ENCODE measurements around the gene PLXDC2. TPM values are rescaled to one million over a fixed set of nuclear protein-coding genes. Genes with fewer than 3 reads are reported as not detected.

PLXDC2 gene
- total RNA-seq, 1 donor from 2014 or later, result 0.86 TPM

DNA sequence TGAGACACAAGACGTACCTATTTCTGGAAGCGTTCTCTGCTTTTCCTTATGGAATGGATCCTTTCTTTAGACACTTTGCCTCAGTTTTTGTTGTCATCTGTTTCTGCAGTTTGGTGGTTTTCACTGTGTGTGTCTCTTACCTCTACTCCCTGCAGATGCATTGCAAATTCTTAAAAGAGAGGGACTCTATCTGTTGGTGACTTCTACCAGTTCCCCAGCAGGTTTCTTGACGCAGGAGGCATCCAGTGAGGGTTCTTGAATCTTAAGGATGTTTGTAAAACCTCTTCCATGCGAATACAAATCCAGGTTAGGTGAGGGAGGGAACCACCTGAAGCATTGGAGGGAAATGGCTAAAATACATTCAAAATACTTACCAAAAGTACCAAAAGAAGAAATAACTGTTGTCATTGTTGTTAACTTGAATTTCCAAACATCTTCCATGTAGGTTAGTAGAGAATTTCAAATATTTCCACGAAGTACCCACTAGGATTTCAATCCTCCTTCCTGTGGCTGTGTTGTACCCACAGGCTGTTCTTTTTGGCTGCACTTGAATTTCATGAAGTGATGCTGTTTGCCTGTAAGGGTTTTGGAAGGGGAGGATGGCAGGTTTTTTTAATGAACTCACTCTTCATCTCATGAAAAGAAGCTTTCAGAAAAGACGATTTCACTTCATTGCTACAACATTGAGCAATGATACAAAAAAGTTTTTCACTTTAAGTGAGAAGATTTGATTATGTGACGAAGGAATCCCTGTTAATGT, 32.2 kb downstream of the PLXDC2 start:
- TF ChIP-seq, protein P1, sequence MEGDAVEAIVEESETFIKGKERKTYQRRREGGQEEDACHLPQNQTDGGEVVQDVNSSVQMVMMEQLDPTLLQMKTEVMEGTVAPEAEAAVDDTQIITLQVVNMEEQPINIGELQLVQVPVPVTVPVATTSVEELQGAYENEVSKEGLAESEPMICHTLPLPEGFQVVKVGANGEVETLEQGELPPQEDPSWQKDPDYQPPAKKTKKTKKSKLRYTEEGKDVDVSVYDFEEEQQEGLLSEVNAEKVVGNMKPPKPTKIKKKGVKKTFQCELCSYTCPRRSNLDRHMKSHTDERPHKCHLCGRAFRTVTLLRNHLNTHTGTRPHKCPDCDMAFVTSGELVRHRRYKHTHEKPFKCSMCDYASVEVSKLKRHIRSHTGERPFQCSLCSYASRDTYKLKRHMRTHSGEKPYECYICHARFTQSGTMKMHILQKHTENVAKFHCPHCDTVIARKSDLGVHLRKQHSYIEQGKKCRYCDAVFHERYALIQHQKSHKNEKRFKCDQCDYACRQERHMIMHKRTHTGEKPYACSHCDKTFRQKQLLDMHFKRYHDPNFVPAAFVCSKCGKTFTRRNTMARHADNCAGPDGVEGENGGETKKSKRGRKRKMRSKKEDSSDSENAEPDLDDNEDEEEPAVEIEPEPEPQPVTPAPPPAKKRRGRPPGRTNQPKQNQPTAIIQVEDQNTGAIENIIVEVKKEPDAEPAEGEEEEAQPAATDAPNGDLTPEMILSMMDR (conservative IDR thresholded peaks at IDR 0.05; ENCODE audit: low read depth, low read length), result no peak
- no peak for DNase-seq (ENCODE audit: low read depth)
- H3K4me3 ChIP-seq (ENCODE audit: low read depth, low read length), result no peak overlapping the region

DNA sequence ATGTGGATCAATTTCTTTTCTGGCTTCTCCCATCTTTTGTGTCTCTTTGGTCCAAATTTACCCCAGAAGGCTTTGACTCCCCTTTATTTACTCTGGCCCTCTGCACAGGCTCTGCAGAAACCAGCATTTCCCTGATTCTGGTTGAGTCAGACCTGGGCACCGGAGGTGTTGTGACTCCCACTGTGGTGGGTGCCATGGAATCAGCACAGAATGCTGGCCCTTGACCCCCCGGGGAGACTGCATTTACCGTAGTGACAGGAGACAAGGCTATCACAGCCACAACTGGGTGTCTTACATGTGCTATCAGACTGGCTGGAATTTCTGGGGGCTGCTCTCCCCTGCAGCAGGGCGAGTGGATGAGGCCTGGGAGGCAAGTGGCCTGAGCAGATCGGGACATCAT, 37.6 kb downstream of the PLXDC2 start:
- DNase-seq (ENCODE audit: low read depth), result no peak
- TF ChIP-seq, protein P1 (conservative IDR thresholded peaks at IDR 0.05; ENCODE audit: low read depth, low read length), result no peak

DNA sequence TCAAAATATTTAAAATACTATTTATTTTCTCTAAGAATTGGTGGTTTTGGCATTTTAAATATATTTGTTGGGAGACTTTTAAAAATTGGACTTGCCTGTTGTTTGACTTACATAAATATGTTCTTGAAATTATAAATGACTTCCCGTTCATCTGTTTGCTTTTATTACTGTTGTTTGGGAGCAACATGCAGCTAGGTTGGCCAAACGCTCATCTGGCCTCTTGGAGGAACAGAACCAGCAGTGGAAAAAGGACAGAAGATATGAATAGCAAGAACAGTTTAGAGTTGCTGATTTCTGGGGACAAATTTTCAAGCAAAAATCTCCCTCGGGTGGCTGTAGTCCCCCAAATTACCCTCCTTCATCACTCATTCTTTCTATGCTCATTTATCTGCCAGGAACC, 41.6 kb downstream of the PLXDC2 start:
- H3K4me3 ChIP-seq (ENCODE audit: low read depth, low read length), result no peak overlapping the region
- TF ChIP-seq, protein P1 (conservative IDR thresholded peaks at IDR 0.05; ENCODE audit: low read depth, low read length), result no peak
- DNase-seq (ENCODE audit: low read depth), result no peak

More for the DNA sequence above, 37.6 kb downstream of the PLXDC2 start:
- no peak overlapping the region for H3K4me3 ChIP-seq (ENCODE audit: low read depth, low read length)

DNA sequence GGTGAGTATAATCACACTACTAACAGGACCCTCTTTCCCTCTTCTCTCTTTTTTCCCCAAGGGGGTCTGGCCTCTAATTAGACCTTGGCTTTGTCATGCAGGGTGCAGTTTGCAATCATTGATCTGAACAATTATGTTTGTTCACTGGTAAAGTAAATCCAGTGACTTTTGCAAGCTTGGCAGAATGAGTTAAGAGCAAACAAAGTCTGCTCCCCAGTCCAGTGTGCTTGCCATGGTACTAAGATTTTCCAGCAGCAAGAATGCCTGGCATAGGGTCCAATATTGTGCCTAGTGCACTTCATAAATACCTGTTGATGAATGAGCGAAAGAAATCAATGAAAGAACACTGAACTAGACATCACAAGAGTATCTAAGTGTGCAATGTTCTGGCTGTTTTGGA, 43.9 kb downstream of the PLXDC2 start:
- DNase-seq (ENCODE audit: low read depth), result no peak
- TF ChIP-seq, protein P1 (conservative IDR thresholded peaks at IDR 0.05; ENCODE audit: low read depth, low read length), result no peak
- no peak overlapping the region for H3K4me3 ChIP-seq (ENCODE audit: low read depth, low read length)

DNA sequence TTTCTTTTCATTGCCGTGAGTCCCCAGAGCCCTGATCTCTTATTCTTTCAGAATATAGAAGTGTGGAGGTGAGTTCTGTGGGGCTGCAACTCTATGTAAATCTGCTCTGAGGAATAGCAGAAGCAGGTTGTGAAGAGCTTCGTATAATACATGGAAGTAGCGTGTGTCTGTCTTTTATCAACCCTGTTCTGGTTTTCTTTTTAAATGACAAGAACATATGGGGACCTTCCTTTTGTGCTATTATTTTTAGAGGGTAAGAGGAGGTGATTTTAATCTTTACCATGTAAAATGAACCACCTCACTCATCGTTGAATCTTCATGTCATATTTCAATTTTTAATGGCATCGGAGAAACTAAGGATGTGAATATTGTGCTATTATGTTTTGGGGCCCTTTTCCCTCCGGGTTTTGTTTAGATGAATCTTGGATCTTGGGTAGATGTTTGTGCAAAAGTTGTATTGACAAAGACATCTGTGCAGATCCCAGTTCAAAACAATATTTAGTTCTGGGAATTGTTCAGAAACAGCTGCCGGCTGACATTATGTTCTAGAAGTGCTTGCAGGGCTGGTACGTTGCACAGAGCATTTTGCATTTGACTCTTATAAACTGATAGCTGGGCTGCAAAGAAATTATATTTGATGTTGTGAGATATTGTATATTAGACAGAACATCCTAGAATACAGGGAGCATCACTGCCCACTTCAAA, 46.7 kb downstream of the PLXDC2 start:
- no peak for DNase-seq (ENCODE audit: low read depth)
- TF ChIP-seq, protein P1 (conservative IDR thresholded peaks at IDR 0.05; ENCODE audit: low read depth, low read length), result no peak
- no peak overlapping the region for H3K4me3 ChIP-seq (ENCODE audit: low read depth, low read length)

DNA sequence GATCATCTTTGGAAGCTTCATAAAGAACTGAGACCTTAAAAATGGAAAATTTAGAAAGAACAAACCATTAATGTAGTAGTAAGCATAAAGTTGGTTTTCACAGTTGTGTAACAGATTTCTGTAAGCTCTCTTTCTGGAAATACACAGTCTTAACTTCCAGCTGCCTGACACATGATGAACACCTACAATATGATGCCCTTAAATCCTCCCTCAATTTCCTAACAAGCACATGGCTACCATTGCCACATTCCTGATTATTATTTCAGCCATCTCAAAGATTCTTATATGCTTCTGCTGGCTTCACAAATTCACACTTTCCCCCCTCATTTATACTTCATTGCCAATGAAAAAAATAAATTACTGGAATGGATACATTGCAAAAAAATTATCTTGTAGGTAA, 49.4 kb downstream of the PLXDC2 start:
- H3K4me3 ChIP-seq (ENCODE audit: low read depth, low read length), result no peak overlapping the region
- TF ChIP-seq, protein P1 (conservative IDR thresholded peaks at IDR 0.05; ENCODE audit: low read depth, low read length), result no peak
- DNase-seq (ENCODE audit: low read depth), result no peak

All from epithelial cell of proximal tubule (primary cell).